ENCODE data around the gene TLDC2.
A peak's percentile ranks its signal among the peaks of the same experiment; 100 is the strongest.

- TF ChIP-seq CTCF (IDR thresholded peaks at IDR 0.05 in 2 of 3, conservative IDR thresholded peaks at IDR 0.05 in 1 of 3; ENCODE audit: borderline replicate concordance in 1 of 3, insufficient read depth in 1 of 3, low read depth in 2 of 3, low read length in 2 of 3), result no peak
- peak; percentile 23; the same call in 1 of the 2 replicates for TF ChIP-seq ZFX (IDR thresholded peaks at IDR 0.05)
- no peak for TF ChIP-seq ELF1 (IDR thresholded peaks at IDR 0.05; ENCODE audit: borderline replicate concordance, low read depth)
- peak; percentile 24 for TF ChIP-seq POLR2A (IDR thresholded peaks at IDR 0.05; ENCODE audit: borderline replicate concordance, extremely low read depth, insufficient read depth, insufficient read length)
- no peak for TF ChIP-seq MAX (IDR thresholded peaks at IDR 0.05)
- no peak for TF ChIP-seq RAD21 (IDR thresholded peaks at IDR 0.05; ENCODE audit: low read depth)
- TF ChIP-seq POLR2AphosphoS5 (IDR thresholded peaks at IDR 0.05; ENCODE audit: low read depth, low read length), result peak; percentile 78
Observed at GRCh38 chr20:36835453-36836198, 40.3 kb upstream of the TLDC2 start.
